ENCODE data around the gene ARHGEF7. TPM values are rescaled to one million over a fixed set of nuclear protein-coding genes. Genes with fewer than 3 reads are reported as not detected.
A peak's percentile ranks its signal among the peaks of the same experiment; 100 is the strongest.
"Not testable (repeated sequence)": the region's sequence is repeated elsewhere in the genome, so short reads cannot be mapped to it uniquely, and the experiment has no call there.

The ARHGEF7 gene
- 47.0 TPM for polyA plus RNA-seq (2012; ENCODE audit: insufficient read depth, insufficient read length)

GRCh38 chr13:111115061-111115964, at the start of gene ARHGEF7:
ARHGEF7 (plus strand) TSS chr13:111115310; CDS start chr13:111115527, 217 bp downstream.
- no peak for DNase-seq (ENCODE audit: low read depth, low spot score)
- H3K4me3 ChIP-seq (ENCODE audit: low read length) = peak within 1 kb of the TSS; percentile 47

GRCh38 chr13:111065698-111066097, 49.4 kb upstream of the ARHGEF7 start:
- H3K4me3 ChIP-seq (ENCODE audit: low read length) = no peak overlapping the region
- no peak for DNase-seq (ENCODE audit: low read depth, low spot score)

- no peak for DNase-seq (ENCODE audit: low read depth, low spot score)
- no peak overlapping the region for H3K4me3 ChIP-seq (ENCODE audit: low read length)
Measured at GRCh38 chr13:111066544-111066943, 48.6 kb upstream of the ARHGEF7 start.

- no peak for DNase-seq (ENCODE audit: low read depth, low spot score)
- H3K4me3 ChIP-seq (ENCODE audit: low read length) = no peak overlapping the region
Measured at GRCh38 chr13:111068009-111068350, 47.1 kb upstream of the ARHGEF7 start.

- not testable (repeated sequence) for H3K4me3 ChIP-seq (ENCODE audit: low read length)
- peak; percentile 75 for DNase-seq (ENCODE audit: low read depth, low spot score)
Measured at GRCh38 chr13:111071120-111071519, 44.0 kb upstream of the ARHGEF7 start.

- not testable (repeated sequence) for DNase-seq (ENCODE audit: low read depth, low spot score); H3K4me3 ChIP-seq (ENCODE audit: low read length)
Measured at GRCh38 chr13:111071526-111071925, 43.6 kb upstream of the ARHGEF7 start.

GRCh38 chr13:111074826-111075225, 40.3 kb upstream of the ARHGEF7 start:
- DNase-seq (ENCODE audit: low read depth, low spot score) = no peak
- H3K4me3 ChIP-seq (ENCODE audit: low read length) = no peak overlapping the region

GRCh38 chr13:111076155-111077013, 38.7 kb upstream of the ARHGEF7 start:
- H3K4me3 ChIP-seq (ENCODE audit: low read length) = no peak overlapping the region
- no peak for DNase-seq (ENCODE audit: low read depth, low spot score)

GRCh38 chr13:111079375-111079774, 35.7 kb upstream of the ARHGEF7 start:
- H3K4me3 ChIP-seq (ENCODE audit: low read length) = no peak overlapping the region
- DNase-seq (ENCODE audit: low read depth, low spot score) = no peak

- DNase-seq (ENCODE audit: low read depth, low spot score) = no peak
- H3K4me3 ChIP-seq (ENCODE audit: low read length) = no peak overlapping the region
Measured at GRCh38 chr13:111080642-111081041, 34.5 kb upstream of the ARHGEF7 start.

GRCh38 chr13:111082240-111082639, 32.9 kb upstream of the ARHGEF7 start:
- no peak overlapping the region for H3K4me3 ChIP-seq (ENCODE audit: low read length)
- DNase-seq (ENCODE audit: low read depth, low spot score) = no peak

GRCh38 chr13:111082769-111083168, 32.3 kb upstream of the ARHGEF7 start:
- not testable (repeated sequence) for DNase-seq (ENCODE audit: low read depth, low spot score); H3K4me3 ChIP-seq (ENCODE audit: low read length)

- DNase-seq (ENCODE audit: low read depth, low spot score); H3K4me3 ChIP-seq (ENCODE audit: low read length): not testable (repeated sequence)
Measured at GRCh38 chr13:111083693-111084092, 31.4 kb upstream of the ARHGEF7 start.

- H3K4me3 ChIP-seq (ENCODE audit: low read length) = no peak overlapping the region
- DNase-seq (ENCODE audit: low read depth, low spot score) = no peak
Measured at GRCh38 chr13:111090169-111090568, 24.9 kb upstream of the ARHGEF7 start.

- no peak for DNase-seq (ENCODE audit: low read depth, low spot score)
- H3K4me3 ChIP-seq (ENCODE audit: low read length) = no peak overlapping the region
Measured at GRCh38 chr13:111092685-111093084, 22.4 kb upstream of the ARHGEF7 start.

- H3K4me3 ChIP-seq (ENCODE audit: low read length) = no peak overlapping the region
- no peak for DNase-seq (ENCODE audit: low read depth, low spot score)
Measured at GRCh38 chr13:111093136-111093535, 22.0 kb upstream of the ARHGEF7 start.

- no peak overlapping the region for H3K4me3 ChIP-seq (ENCODE audit: low read length)
- DNase-seq (ENCODE audit: low read depth, low spot score) = no peak
Measured at GRCh38 chr13:111093634-111094033, 21.5 kb upstream of the ARHGEF7 start.

GRCh38 chr13:111095031-111095840, 19.9 kb upstream of the ARHGEF7 start:
- H3K4me3 ChIP-seq (ENCODE audit: low read length) = no peak overlapping the region
- DNase-seq (ENCODE audit: low read depth, low spot score) = no peak

- no peak for DNase-seq (ENCODE audit: low read depth, low spot score)
- H3K4me3 ChIP-seq (ENCODE audit: low read length) = no peak overlapping the region
Measured at GRCh38 chr13:111095911-111096501, 19.1 kb upstream of the ARHGEF7 start.
